Muscle layer of duodenum (tissue), 2 donors: ENCODE results near the gene ADAM12.
"Not testable (repeated sequence)": the region's sequence is repeated elsewhere in the genome, so short reads cannot be mapped to it uniquely, and the experiment has no call there.

Source experiments
- H3K27ac ChIP-seq: one replicate; pipeline ENCODE4 v1.7.0; 2013; ENCODE audit warnings: mild to moderate bottlenecking, low read length
- H3K27me3 ChIP-seq: one replicate; pipeline ENCODE4 v1.7.0; 2013; ENCODE audit warnings: low read depth, mild to moderate bottlenecking, control low read depth, low read length
- H3K36me3 ChIP-seq, 2 donors: one replicate each; pipeline ENCODE4 v1.7.0; 2013; ENCODE audit warnings: low read length in 2 of 2, control low read depth in 1 of 2, mild to moderate bottlenecking in 1 of 2; ENCODE audit not compliant: insufficient read depth in 2 of 2, control insufficient read depth in 1 of 2
- H3K4me1 ChIP-seq, 2 donors: one replicate each; pipeline ENCODE4 v1.7.0; 2013; ENCODE audit warnings: low read length in 2 of 2, mild to moderate bottlenecking in 2 of 2, control low read depth in 1 of 2, moderate library complexity in 1 of 2; ENCODE audit not compliant: insufficient read depth in 2 of 2, control insufficient read depth in 1 of 2
- H3K4me3 ChIP-seq, 2 donors: one replicate each; pipeline ENCODE4 v1.7.0; 2013; ENCODE audit warnings: low read length in 2 of 2, low read depth in 1 of 2, mild to moderate bottlenecking in 1 of 2
- H3K9me3 ChIP-seq, 2 donors: one replicate each; pipeline ENCODE4 v1.7.0; 2013; ENCODE audit warnings: low read length in 2 of 2, control low read depth in 1 of 2, mild to moderate bottlenecking in 1 of 2; ENCODE audit not compliant: control insufficient read depth in 1 of 2
- donor health status: healthy.

The ADAM12 gene

GRCh38 chr10:126181626-126182025, 206.7 kb downstream of the ADAM12 start:
- Histone ChIP-seq H3K4me3 (no peak overlapping the region), H3K4me1 (no peaks in the 10 kb centered on the region), H3K27ac (no peak overlapping the region), H3K36me3 (no peaks in the 10 kb centered on the region), H3K27me3 (no peaks in the 10 kb centered on the region), H3K9me3 (no peaks in the 10 kb centered on the region)

- Histone ChIP-seq H3K36me3 (no peaks in the 10 kb centered on the region), H3K27ac (no peak overlapping the region), H3K4me1 (no peaks in the 10 kb centered on the region), H3K4me3 (no peak overlapping the region), H3K27me3 (no peaks in the 10 kb centered on the region), H3K9me3 (no peaks in the 10 kb centered on the region)
Observed at GRCh38 chr10:126179637-126180036, 208.6 kb downstream of the ADAM12 start.

- Histone ChIP-seq H3K27me3 (no peaks in the 10 kb centered on the region), H3K9me3 (no peaks in the 10 kb centered on the region), H3K36me3 (no peaks in the 10 kb centered on the region), H3K4me1 (no peaks in the 10 kb centered on the region), H3K27ac (no peak overlapping the region), H3K4me3 (no peak overlapping the region)
Observed at GRCh38 chr10:126177417-126178030, 210.8 kb downstream of the ADAM12 start.

- Histone ChIP-seq H3K4me3 (no peak overlapping the region), H3K9me3 (no peaks in the 10 kb centered on the region), H3K27me3 (no peaks in the 10 kb centered on the region), H3K36me3 (no peaks in the 10 kb centered on the region), H3K27ac (no peak overlapping the region), H3K4me1 (no peaks in the 10 kb centered on the region)
Observed at GRCh38 chr10:126175641-126176262, 212.5 kb downstream of the ADAM12 start.

GRCh38 chr10:126172755-126173154, 215.5 kb downstream of the ADAM12 start:
- H3K4me1 ChIP-seq, H3K36me3 ChIP-seq, H3K27me3 ChIP-seq, H3K27ac ChIP-seq, H3K9me3 ChIP-seq, H3K4me3 ChIP-seq: not testable (repeated sequence)

GRCh38 chr10:126171555-126171954, 216.7 kb downstream of the ADAM12 start:
- H3K27me3 ChIP-seq, result no peaks in the 10 kb centered on the region
- H3K27ac ChIP-seq, result no peak overlapping the region
- no peaks in the 10 kb centered on the region for H3K4me1 ChIP-seq
- H3K9me3 ChIP-seq, result no peaks in the 10 kb centered on the region
- H3K36me3 ChIP-seq, result no peaks in the 10 kb centered on the region
- no peak overlapping the region for H3K4me3 ChIP-seq

- Histone ChIP-seq H3K9me3 (no peaks in the 10 kb centered on the region), H3K27ac (no peak overlapping the region), H3K4me1 (no peaks in the 10 kb centered on the region), H3K4me3 (no peak overlapping the region), H3K36me3 (no peaks in the 10 kb centered on the region), H3K27me3 (no peaks in the 10 kb centered on the region)
Observed at GRCh38 chr10:126170776-126171175, 217.5 kb downstream of the ADAM12 start.

GRCh38 chr10:126170371-126170770, 217.9 kb downstream of the ADAM12 start:
- Histone ChIP-seq H3K27me3 (no peaks in the 10 kb centered on the region), H3K36me3 (no peaks in the 10 kb centered on the region), H3K4me1 (no peaks in the 10 kb centered on the region), H3K4me3 (no peak overlapping the region), H3K9me3 (no peaks in the 10 kb centered on the region), H3K27ac (no peak overlapping the region)

- Histone ChIP-seq H3K9me3 (no peaks in the 10 kb centered on the region), H3K27me3 (no peaks in the 10 kb centered on the region), H3K4me1 (no peaks in the 10 kb centered on the region), H3K27ac (no peak overlapping the region), H3K4me3 (no peak overlapping the region), H3K36me3 (no peaks in the 10 kb centered on the region)
Observed at GRCh38 chr10:126169899-126170298, 218.4 kb downstream of the ADAM12 start.

- Histone ChIP-seq H3K27ac (no peak overlapping the region), H3K9me3 (no peaks in the 10 kb centered on the region), H3K4me1 (no peaks in the 10 kb centered on the region), H3K4me3 (no peak overlapping the region), H3K36me3 (no peaks in the 10 kb centered on the region), H3K27me3 (no peaks in the 10 kb centered on the region)
Observed at GRCh38 chr10:126166797-126167196, 221.5 kb downstream of the ADAM12 start.

GRCh38 chr10:126165874-126166273, 222.4 kb downstream of the ADAM12 start:
- H3K4me3 ChIP-seq, result no peak overlapping the region
- no peaks in the 10 kb centered on the region for H3K9me3 ChIP-seq
- H3K4me1 ChIP-seq, result no peaks in the 10 kb centered on the region
- no peaks in the 10 kb centered on the region for H3K27me3 ChIP-seq
- H3K36me3 ChIP-seq, result no peaks in the 10 kb centered on the region
- no peak overlapping the region for H3K27ac ChIP-seq

GRCh38 chr10:126163506-126163905, 224.8 kb downstream of the ADAM12 start:
- no peaks in the 10 kb centered on the region for H3K27me3 ChIP-seq
- H3K4me3 ChIP-seq, result no peak overlapping the region
- H3K27ac ChIP-seq, result no peak overlapping the region
- no peaks in the 10 kb centered on the region for H3K9me3 ChIP-seq
- H3K36me3 ChIP-seq, result no peaks in the 10 kb centered on the region
- no peaks in the 10 kb centered on the region for H3K4me1 ChIP-seq
